ENCODE measurements around the gene ALDH3B2.
"Not testable (repeated sequence)": the region's sequence is repeated elsewhere in the genome, so short reads cannot be mapped to it uniquely, and the experiment has no call there.

Gene ALDH3B2, protein sequence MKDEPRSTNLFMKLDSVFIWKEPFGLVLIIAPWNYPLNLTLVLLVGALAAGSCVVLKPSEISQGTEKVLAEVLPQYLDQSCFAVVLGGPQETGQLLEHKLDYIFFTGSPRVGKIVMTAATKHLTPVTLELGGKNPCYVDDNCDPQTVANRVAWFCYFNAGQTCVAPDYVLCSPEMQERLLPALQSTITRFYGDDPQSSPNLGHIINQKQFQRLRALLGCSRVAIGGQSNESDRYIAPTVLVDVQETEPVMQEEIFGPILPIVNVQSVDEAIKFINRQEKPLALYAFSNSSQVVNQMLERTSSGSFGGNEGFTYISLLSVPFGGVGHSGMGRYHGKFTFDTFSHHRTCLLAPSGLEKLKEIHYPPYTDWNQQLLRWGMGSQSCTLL

DNA sequence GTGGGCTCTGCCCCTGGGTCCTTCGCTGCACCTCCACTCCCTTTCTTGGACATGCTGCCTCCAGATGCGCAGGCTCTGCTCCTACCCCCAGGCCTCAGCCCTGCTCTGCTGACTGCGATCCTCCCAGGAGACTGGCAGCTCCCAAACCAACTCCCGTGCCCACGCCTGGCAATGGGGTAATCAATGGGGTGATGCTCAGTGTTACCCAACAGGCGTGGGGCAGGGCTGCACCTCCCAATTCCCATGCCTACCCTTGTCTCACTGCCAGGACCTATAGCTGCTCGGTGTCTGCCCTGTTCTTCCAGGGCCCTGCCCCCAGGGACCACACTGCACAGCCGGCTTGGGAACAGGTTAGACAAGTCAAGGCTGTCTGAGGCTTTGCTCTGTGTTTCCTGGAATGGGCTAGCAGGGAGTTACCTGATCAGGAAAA lies at the start of gene ALDH3B2:
ALDH3B2 (minus strand) TSS at position 182 of the 430 bp plus-strand sequence. CDS start 7,688 bp downstream, outside the sequence.
- Histone ChIP-seq H3K36me3 (no peaks in the 10 kb centered on the region), H3K27me3 (peaks cover 0 to 42% of the 10 kb centered on the region in 2 donors), H3K27ac (no peak within 1 kb of the TSS), H3K4me1 (no peaks in the 10 kb centered on the region), H3K4me3 (no peak within 1 kb of the TSS), H3K9me3 (no peaks in the 10 kb centered on the region)
- TF ChIP-seq, protein P1, sequence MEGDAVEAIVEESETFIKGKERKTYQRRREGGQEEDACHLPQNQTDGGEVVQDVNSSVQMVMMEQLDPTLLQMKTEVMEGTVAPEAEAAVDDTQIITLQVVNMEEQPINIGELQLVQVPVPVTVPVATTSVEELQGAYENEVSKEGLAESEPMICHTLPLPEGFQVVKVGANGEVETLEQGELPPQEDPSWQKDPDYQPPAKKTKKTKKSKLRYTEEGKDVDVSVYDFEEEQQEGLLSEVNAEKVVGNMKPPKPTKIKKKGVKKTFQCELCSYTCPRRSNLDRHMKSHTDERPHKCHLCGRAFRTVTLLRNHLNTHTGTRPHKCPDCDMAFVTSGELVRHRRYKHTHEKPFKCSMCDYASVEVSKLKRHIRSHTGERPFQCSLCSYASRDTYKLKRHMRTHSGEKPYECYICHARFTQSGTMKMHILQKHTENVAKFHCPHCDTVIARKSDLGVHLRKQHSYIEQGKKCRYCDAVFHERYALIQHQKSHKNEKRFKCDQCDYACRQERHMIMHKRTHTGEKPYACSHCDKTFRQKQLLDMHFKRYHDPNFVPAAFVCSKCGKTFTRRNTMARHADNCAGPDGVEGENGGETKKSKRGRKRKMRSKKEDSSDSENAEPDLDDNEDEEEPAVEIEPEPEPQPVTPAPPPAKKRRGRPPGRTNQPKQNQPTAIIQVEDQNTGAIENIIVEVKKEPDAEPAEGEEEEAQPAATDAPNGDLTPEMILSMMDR (IDR thresholded peaks at IDR 0.05): no peak
- DNase-seq: no peak
- intact Hi-C loops (cut with DNase I; ENCODE audit: low total_unique reads): no loop called here

DNA sequence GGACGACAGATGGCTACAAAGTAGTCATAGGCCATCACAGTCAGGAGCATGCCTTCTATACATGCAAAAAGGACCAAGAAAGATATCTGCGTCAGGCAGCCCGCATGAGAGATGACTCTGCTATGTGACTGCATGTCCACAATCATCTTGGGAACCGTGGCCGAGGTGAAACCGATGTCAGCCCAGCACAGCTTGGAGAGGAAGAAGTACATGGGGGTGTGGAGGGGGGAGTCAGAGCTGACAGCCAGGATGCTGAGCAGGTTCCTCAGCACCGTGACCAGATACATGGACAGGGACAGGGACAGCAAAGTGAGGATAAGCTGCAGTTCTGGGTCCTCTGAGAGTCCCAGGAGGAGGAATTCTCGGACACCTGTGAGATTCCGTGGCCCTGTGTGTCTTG lies 48.6 kb upstream of the ALDH3B2 start:
- H3K4me3 ChIP-seq; intact Hi-C loops (cut with DNase I; ENCODE audit: low total_unique reads); H3K9me3 ChIP-seq; H3K36me3 ChIP-seq; DNase-seq; H3K27ac ChIP-seq; H3K27me3 ChIP-seq; H3K4me1 ChIP-seq: not testable (repeated sequence)

DNA sequence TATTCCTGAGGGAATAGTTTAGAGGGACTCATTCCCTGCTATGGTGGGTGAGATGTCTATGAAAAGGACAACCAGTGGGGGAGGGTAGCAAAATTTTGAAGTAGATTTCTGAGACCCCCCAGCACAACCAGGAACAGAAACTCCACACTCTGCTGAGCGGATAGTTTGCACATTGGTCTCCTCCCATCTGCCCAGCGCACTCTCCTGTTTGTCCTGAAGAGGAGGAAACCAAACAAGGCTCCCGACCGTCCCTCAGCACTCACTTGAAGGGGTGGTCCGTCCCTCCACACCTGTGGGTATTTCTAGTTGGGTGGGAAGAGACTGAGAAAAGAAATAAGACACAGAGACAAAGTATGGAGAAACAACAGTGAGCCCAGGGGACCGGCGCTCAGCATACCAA lies 41.8 kb upstream of the ALDH3B2 start:
- intact Hi-C loops (cut with DNase I; ENCODE audit: low total_unique reads); H3K36me3 ChIP-seq; H3K9me3 ChIP-seq; DNase-seq; H3K4me3 ChIP-seq; H3K4me1 ChIP-seq; H3K27ac ChIP-seq: not testable (repeated sequence)
- H3K27me3 ChIP-seq: peaks cover 0 to 17% of the 10 kb centered on the region in 2 donors

DNA sequence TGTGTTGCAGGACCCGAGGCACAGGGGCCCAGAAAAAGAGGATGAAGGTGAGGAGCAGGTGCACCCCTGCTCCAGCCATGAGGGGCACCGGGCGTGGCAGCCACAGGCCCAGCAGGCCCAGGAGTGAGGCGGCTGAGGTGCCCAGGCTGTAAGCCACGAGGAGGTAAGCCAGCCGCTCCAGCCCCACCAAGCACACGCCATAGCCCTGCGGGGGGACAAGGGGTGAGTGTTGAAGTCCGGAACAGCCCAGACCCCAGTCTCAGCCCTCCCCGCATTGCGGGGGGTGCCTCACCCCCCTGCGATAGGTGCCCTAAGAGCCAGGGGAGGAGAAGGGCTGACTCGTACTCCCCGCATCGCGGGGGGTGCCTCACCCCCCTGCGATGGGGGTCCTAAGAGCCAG lies 41.4 kb upstream of the ALDH3B2 start:
- DNase-seq; H3K27ac ChIP-seq; H3K4me1 ChIP-seq; H3K4me3 ChIP-seq; H3K36me3 ChIP-seq; H3K9me3 ChIP-seq; intact Hi-C loops (cut with DNase I; ENCODE audit: low total_unique reads): not testable (repeated sequence)
- H3K27me3 ChIP-seq: peaks cover 0 to 19% of the 10 kb centered on the region in 2 donors

DNA sequence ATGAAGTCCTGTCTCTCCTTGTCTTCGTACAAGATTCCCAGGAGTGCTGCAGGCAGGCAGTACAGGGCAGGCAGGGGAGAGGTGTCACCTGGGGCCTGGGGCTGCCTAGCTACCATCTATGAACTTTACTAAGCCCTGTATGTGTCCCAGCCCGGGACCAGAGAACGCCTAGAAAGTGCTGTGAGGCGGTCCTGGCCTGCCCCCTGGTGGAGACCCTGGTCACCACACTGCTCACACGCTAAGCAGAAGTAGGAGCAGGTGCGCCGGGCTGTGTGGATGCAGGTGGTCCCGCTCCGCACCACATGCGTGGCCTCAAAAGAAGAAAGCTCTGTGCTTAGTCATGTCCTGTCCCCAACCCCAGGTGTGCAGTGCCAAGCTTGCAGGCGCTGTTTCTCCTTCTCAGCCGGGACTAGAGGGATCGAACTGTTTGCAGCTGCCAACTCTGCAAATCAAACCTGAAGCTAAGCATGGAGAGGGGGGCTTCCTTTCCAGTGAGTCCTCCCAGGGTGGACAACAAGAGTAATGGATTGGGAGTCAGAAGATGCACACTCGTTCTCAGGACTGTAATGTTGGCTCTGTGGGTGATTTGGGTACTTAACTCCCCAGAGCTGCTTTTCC lies 39.6 kb upstream of the ALDH3B2 start:
- H3K27ac ChIP-seq; H3K4me3 ChIP-seq; H3K9me3 ChIP-seq; H3K4me1 ChIP-seq; intact Hi-C loops (cut with DNase I; ENCODE audit: low total_unique reads); H3K36me3 ChIP-seq: not testable (repeated sequence)
- peak in 1 of 2 donors; percentile 23 for DNase-seq
- H3K27me3 ChIP-seq: peaks cover 0 to 22% of the 10 kb centered on the region in 2 donors
- TF ChIP-seq, protein P1 (IDR thresholded peaks at IDR 0.05): peak; percentile 23 to 35

DNA sequence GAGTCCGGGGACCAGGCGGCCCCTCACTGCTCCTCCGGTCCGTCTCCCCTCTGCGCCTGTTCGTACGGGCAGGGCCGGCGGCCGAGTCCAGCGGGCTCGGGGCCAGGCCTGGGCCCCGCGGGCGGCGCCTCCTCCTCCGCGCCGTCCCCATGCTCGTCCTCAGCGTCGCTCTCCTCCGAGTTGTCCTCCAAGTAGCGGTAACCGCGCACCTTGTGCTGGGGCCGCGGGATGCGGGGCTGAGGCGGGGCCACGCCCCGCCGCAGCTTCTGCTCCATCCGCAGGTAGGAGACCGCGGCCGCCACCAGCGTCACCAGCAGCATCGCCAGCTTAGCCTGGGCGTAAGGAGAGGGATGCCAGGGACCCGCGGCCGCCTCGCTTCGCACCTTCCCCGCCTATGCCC lies 37.3 kb upstream of the ALDH3B2 start:
- H3K9me3 ChIP-seq; DNase-seq; H3K27ac ChIP-seq; intact Hi-C loops (cut with DNase I; ENCODE audit: low total_unique reads); H3K4me3 ChIP-seq; H3K4me1 ChIP-seq; H3K36me3 ChIP-seq: not testable (repeated sequence)
- peaks cover 0 to 22% of the 10 kb centered on the region in 2 donors for H3K27me3 ChIP-seq

DNA sequence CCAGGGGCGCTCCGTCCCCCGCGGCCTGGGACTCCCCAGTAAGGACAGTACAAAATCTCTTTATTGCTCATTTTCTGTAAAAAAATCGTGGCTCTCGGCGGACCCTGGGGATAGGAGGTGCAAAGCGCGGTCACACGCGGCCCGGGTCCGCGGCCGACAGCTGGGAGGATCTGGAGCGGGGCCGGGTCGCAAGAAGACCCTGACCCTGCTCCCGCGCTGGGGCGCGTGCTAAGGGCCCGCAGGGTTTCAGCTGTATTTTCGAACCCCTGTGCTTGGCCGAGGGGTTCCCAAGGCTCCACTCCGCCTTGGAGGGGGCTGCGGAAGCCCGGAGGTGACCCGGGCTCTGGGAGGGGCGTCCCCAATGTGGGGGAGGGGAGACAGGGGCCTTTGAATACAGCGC lies 36.8 kb upstream of the ALDH3B2 start:
- H3K27me3 ChIP-seq: peaks cover 0 to 22% of the 10 kb centered on the region in 2 donors
- H3K9me3 ChIP-seq; H3K4me1 ChIP-seq; H3K27ac ChIP-seq; DNase-seq; H3K36me3 ChIP-seq; H3K4me3 ChIP-seq; intact Hi-C loops (cut with DNase I; ENCODE audit: low total_unique reads): not testable (repeated sequence)

DNA sequence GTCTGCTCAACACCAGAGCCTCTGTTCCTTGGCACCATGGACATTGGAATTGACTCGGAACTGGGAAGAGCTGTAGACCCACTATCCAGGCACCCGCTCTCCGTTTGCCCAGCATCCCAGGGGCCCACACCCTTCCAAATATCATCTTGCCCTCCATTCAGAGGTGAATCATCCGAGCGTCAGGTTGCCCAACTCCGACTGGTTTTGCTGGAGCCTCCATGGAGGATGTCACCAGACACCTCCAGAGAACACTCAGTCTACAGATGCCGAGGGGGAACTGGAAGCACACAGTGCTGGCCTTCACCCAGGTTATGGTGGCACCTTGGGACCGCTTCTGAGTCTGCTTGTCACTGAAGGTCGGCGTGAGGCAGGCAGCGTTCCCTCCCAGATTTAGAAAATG lies 35.4 kb upstream of the ALDH3B2 start:
- H3K27me3 ChIP-seq: peaks cover 0 to 20% of the 10 kb centered on the region in 2 donors
- DNase-seq; intact Hi-C loops (cut with DNase I; ENCODE audit: low total_unique reads); H3K9me3 ChIP-seq; H3K4me3 ChIP-seq; H3K4me1 ChIP-seq; H3K36me3 ChIP-seq; H3K27ac ChIP-seq: not testable (repeated sequence)
